B cell (primary cell): ENCODE data around the gene ANKRD13D. TPM values are rescaled to one million over a fixed set of nuclear protein-coding genes. Genes with fewer than 3 reads are reported as not detected.

ENCODE experiments used
- ATAC-seq: fragments of 200-7000 bp; cut with Tn5 transposase; one replicate; pipeline ENCODE4 v1.10.0; 2021; ENCODE audit warnings: low read depth, mild to moderate bottlenecking, moderate number of reproducible peaks, moderate library complexity
- CTCF ChIA-PET: fragments of 350-600 bp; sonication (Branson Sonifier 250); formaldehyde crosslinking; loops from one replicate; lab custom pipeline; 2021; ENCODE audit warnings: antibody characterized with exemption, inconsistent platforms; lab: Charles Lee
- POLR2A ChIA-PET: fragments of 350-600 bp; sonication (Branson Sonifier 250); formaldehyde crosslinking; loops from one replicate; lab custom pipeline; 2021; ENCODE audit warnings: antibody characterized with exemption; lab: Charles Lee
- DNase-seq: peaks from one replicate; pipeline ENCODE4 v3.0.0; 2013
- H2AFZ ChIP-seq: 2 replicates; pipeline ENCODE4 v1.6.1; 2012; ENCODE audit warnings: mild to moderate bottlenecking, low read depth, low read length; ENCODE audit not compliant: insufficient read depth, poor library complexity, severe bottlenecking
- H3K27ac ChIP-seq, 2 donors: 1 replicate in 1 of 2; 2 replicates in 1 of 2; pipeline ENCODE4 v1.5.1; 2012 to 2013; ENCODE audit warnings: low read length in 2 of 2, mild to moderate bottlenecking in 2 of 2, moderate library complexity in 1 of 2
- H3K27me3 ChIP-seq, 4 experiments: fragments of 200-600 bp in 1 of 4; sonication (generic) in 1 of 4; replicated peaks in 1 of 4; 1 replicate in 2 of 4; 2 replicates in 2 of 4; pipeline versions ENCODE4 v1.6.1 to v1.7.0; 2013 to 2016; ENCODE audit warnings: low read length in 3 of 4, mild to moderate bottlenecking in 2 of 4, mixed read lengths in 1 of 4, moderate library complexity in 1 of 4; ENCODE audit not compliant: insufficient read depth in 4 of 4, control insufficient read depth in 3 of 4; ENCODE audit errors: control extremely low read depth in 1 of 4
- H3K36me3 ChIP-seq, 2 experiments: replicated peaks in 1 of 2; 1 replicate in 1 of 2; 2 replicates in 1 of 2; pipeline versions ENCODE4 v1.6.1 to v1.7.1; 2013; ENCODE audit warnings: low read length in 1 of 2; ENCODE audit not compliant: insufficient read depth in 2 of 2, control insufficient read depth in 1 of 2; ENCODE audit errors: control extremely low read depth in 1 of 2, extremely low read depth in 1 of 2
- H3K4me1 ChIP-seq, 2 donors: fragments of 200-600 bp in 1 of 2; sonication (generic) in 1 of 2; 1 replicate in 1 of 2; 2 replicates in 1 of 2; pipeline versions ENCODE4 v1.5.1 to v1.6.1; 2013 to 2017; ENCODE audit warnings: low read length in 2 of 2; ENCODE audit not compliant: control insufficient read depth in 2 of 2, insufficient read depth in 2 of 2
- H3K4me2 ChIP-seq: replicated peaks from 2 replicates; pipeline ENCODE3; 2012; ENCODE audit warnings: mild to moderate bottlenecking, low read depth, low read length; ENCODE audit not compliant: poor library complexity, severe bottlenecking
- H3K4me3 ChIP-seq, 5 experiments: fragments of 200-600 bp in 1 of 5; sonication (generic) in 1 of 5; 1 replicate in 3 of 5; 2 replicates in 2 of 5; pipeline versions ENCODE4 v1.5.1 to v1.7.0; 2011 to 2016; ENCODE audit warnings: low read length in 4 of 5, mild to moderate bottlenecking in 4 of 5, low read depth in 2 of 5, control low read depth in 1 of 5, moderate library complexity in 1 of 5; ENCODE audit not compliant: insufficient read depth in 1 of 5; ENCODE audit errors: control extremely low read depth in 1 of 5, extremely low read depth in 1 of 5
- H3K79me2 ChIP-seq: fragments of 200-600 bp; sonication (generic); one replicate; pipeline ENCODE4 v1.6.0; 2016; ENCODE audit warnings: low read length; ENCODE audit not compliant: control insufficient read depth, insufficient read depth
- H3K9ac ChIP-seq: fragments of 200-600 bp; sonication (generic); 2 replicates; pipeline ENCODE4 v1.6.1; 2017; ENCODE audit warnings: mild to moderate bottlenecking, low read length, moderate library complexity
- H3K9me3 ChIP-seq, 3 donors: one replicate each; pipeline versions ENCODE4 v1.6.1 to v1.7.1; 2013; ENCODE audit warnings: low read length in 2 of 3; ENCODE audit not compliant: control insufficient read depth in 2 of 3, insufficient read depth in 1 of 3; ENCODE audit errors: control extremely low read depth in 1 of 3
- H4K20me1 ChIP-seq: 2 replicates; pipeline ENCODE4 v1.6.0; 2012; ENCODE audit warnings: mild to moderate bottlenecking, low read length; ENCODE audit not compliant: insufficient read depth, control insufficient read depth, poor library complexity, severe bottlenecking
- H3K27ac Mint-ChIP-seq: one replicate; pipeline ENCODE4 v1.8.0; 2021; ENCODE audit warnings: mixed read lengths
- H3K27me3 Mint-ChIP-seq: one replicate; pipeline ENCODE4 v1.8.0; 2021; ENCODE audit warnings: mixed read lengths
- H3K4me1 Mint-ChIP-seq: one replicate; pipeline ENCODE4 v1.8.0; 2021; ENCODE audit warnings: mixed read lengths
- H3K4me3 Mint-ChIP-seq: one replicate; pipeline ENCODE4 v1.8.0; 2021; ENCODE audit warnings: mixed read lengths
- H3K9me3 Mint-ChIP-seq: one replicate; pipeline ENCODE4 v1.8.0; 2022; ENCODE audit warnings: mixed read lengths; ENCODE audit not compliant: insufficient read depth
- EZH2 ChIP-seq: IDR thresholded peaks from 2 replicates; pipeline ENCODE4 v1.6.1; 2012; ENCODE audit warnings: borderline replicate concordance, low read depth, mild to moderate bottlenecking, moderate library complexity, low read length; ENCODE audit not compliant: insufficient read depth, poor library complexity, severe bottlenecking
- WGBS: methylation state at CpG from one replicate; pipeline ENCODE4 v1.1.5; 2013; ENCODE audit warnings: missing lambda C conversion rate; ENCODE audit not compliant: insufficient coverage; 5-methylcytosine and 5-hydroxymethylcytosine counted together
- intact Hi-C: fragments of 100-400 bp; cut with micrococcal nuclease; formaldehyde crosslinking; loops from one replicate; pipeline ENCODE4 v1.10.0; 2022
- polyA plus RNA-seq: library from polyadenylated mRNA; depleted of rRNA; stranded (reverse); fragments of >200 nt; gene quantifications from 2 replicates; pipeline ENCODE4 v1.2.3, GENCODE V29; 2012
- total RNA-seq, 2 donors: library from RNA; stranded (reverse); fragments of 120-200 nt in 1 of 2; gene quantifications; 1 replicate in 1 of 2; 2 replicates in 1 of 2; pipeline versions ENCODE4 v1.2.3 to v1.2.4, GENCODE V29; 2013 to 2022
- TF ChIP-seq, protein P1 (sequence below): fragments of 200-600 bp; IDR thresholded peaks from one replicate; pipeline ENCODE4 v1.8.0; 2022; ENCODE audit warnings: antibody characterized with exemption, mild to moderate bottlenecking

Gene ANKRD13D
- total and polyA plus RNA-seq, 2 donors (not counting 1 experiment from before 2014, with no cell fraction given) = 189 to 252 TPM

- Histone ChIP-seq H2AFZ (no peak overlapping the region), H3K79me2 (peaks cover 44% of the 10 kb centered on the region), H4K20me1 (no peaks in the 10 kb centered on the region), H3K4me1 (peaks cover 11 to 21% of the 10 kb centered on the region in 2 donors), H3K4me2 (no peak overlapping the region), H3K9ac (no peak overlapping the region), H3K4me3 (no peak overlapping the region), H3K36me3 (peaks cover 3% of the 10 kb centered on the region in 2 experiments), H3K9me3 (no peaks in the 10 kb centered on the region), H3K27me3 (no peaks in the 10 kb centered on the region), H3K27ac (no peak overlapping the region)
- intact Hi-C loops = no loop called here
- Mint-ChIP-seq H3K27me3 (no peaks in the 10 kb centered on the region), H3K27ac (no peak overlapping the region), H3K4me3 (no peak overlapping the region), H3K9me3 (no peaks in the 10 kb centered on the region), H3K4me1 (peaks cover 9% of the 10 kb centered on the region)
- ATAC-seq (no peak), DNase-seq (no peak)
- TF ChIP-seq, protein P1, sequence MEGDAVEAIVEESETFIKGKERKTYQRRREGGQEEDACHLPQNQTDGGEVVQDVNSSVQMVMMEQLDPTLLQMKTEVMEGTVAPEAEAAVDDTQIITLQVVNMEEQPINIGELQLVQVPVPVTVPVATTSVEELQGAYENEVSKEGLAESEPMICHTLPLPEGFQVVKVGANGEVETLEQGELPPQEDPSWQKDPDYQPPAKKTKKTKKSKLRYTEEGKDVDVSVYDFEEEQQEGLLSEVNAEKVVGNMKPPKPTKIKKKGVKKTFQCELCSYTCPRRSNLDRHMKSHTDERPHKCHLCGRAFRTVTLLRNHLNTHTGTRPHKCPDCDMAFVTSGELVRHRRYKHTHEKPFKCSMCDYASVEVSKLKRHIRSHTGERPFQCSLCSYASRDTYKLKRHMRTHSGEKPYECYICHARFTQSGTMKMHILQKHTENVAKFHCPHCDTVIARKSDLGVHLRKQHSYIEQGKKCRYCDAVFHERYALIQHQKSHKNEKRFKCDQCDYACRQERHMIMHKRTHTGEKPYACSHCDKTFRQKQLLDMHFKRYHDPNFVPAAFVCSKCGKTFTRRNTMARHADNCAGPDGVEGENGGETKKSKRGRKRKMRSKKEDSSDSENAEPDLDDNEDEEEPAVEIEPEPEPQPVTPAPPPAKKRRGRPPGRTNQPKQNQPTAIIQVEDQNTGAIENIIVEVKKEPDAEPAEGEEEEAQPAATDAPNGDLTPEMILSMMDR = no peak
- no peak for TF ChIP-seq EZH2
- no CpG with 5 or more reads among the region's 3 CpGs for WGBS
- ChIA-PET CTCF (interaction anchor here (0.6 to 10.5 kb wide), 8 partner anchors 21 to 109 kb away, joined by 3 to 229 read pairs (median 36); partner anchors contain the start of genes GRK2, POLD4 and RPS6KB2), POLR2A (interaction anchor here (0.7 kb wide), 1 partner anchor 23 kb away, joined by 4 read pairs; no protein-coding TSS in a partner anchor)
Observed at GRCh38 chr11:67320011-67320410, 30.9 kb downstream of the ANKRD13D start.

- peaks cover 44% of the 10 kb centered on the region for H3K79me2 ChIP-seq
- Mint-ChIP-seq H3K9me3 (no peaks in the 10 kb centered on the region), H3K27ac (no peak overlapping the region), H3K27me3 (no peaks in the 10 kb centered on the region), H3K4me3 (no peak overlapping the region), H3K4me1 (peaks cover 9% of the 10 kb centered on the region)
- H3K4me1 ChIP-seq = peaks cover 11 to 21% of the 10 kb centered on the region in 2 donors
- peaks cover 3% of the 10 kb centered on the region in 2 experiments for H3K36me3 ChIP-seq
- no peak overlapping the region for H3K9ac ChIP-seq
- no peak overlapping the region for H3K4me3 ChIP-seq
- ATAC-seq (no peak), DNase-seq (no peak)
- no peak overlapping the region for H3K4me2 ChIP-seq
- H4K20me1 ChIP-seq = no peaks in the 10 kb centered on the region
- H3K27ac ChIP-seq = no peak overlapping the region
- ChIA-PET POLR2A (interaction anchor here (0.7 kb wide), 1 partner anchor 22 kb away, joined by 4 read pairs; no protein-coding TSS in a partner anchor), CTCF (interaction anchor here (0.7 to 10.5 kb wide), 9 partner anchors 8 to 61 kb away, joined by 3 to 229 read pairs (median 4); partner anchors contain the start of genes GRK2 and POLD4)
- H3K9me3 ChIP-seq = no peaks in the 10 kb centered on the region
- 83% methylated on average over 1 of the region's 2 CpGs for WGBS
- no peak overlapping the region for H2AFZ ChIP-seq
- no peak for TF ChIP-seq EZH2
- TF ChIP-seq, protein P1 = no peak
- H3K27me3 ChIP-seq = no peaks in the 10 kb centered on the region
- intact Hi-C loops = no loop called here
Observed at GRCh38 chr11:67320691-67321090, 31.6 kb downstream of the ANKRD13D start.
